22Rv1 (cell line): ENCODE measurements around the gene REEP5.

Experiments
- CTCF ChIP-seq: fragments of 450-650 bp; IDR thresholded peaks from 2 replicates; pipeline ENCODE4 v1.5.1; 2017; ENCODE audit warnings: mild to moderate bottlenecking
- ZFX ChIP-seq: fragments of 450-650 bp; IDR thresholded peaks from 2 replicates; pipeline ENCODE4 v1.6.1; 2017; ENCODE audit warnings: antibody characterized with exemption, borderline replicate concordance

GRCh38 chr5:112915831-112916230 is 6.2 kb downstream of the REEP5 start:
- TF ChIP-seq CTCF = no peak
- no peak for TF ChIP-seq ZFX
